HT1080 (cell line): Measurements from ENCODE around the gene BARHL2. TPM values are rescaled to one million over a fixed set of nuclear protein-coding genes. Genes with fewer than 3 reads are reported as not detected.

Experiments
- DNase-seq: peaks from one replicate; pipeline ENCODE4 v3.0.0-alpha.2; 2015; ENCODE audit warnings: low read depth
- total RNA-seq: library from RNA; depleted of rRNA; stranded (reverse); fragments of >200 nt; shearing (Covaris generic); gene quantifications from 2 replicates; pipeline ENCODE4 v1.2.3, GENCODE V29; 2014

BARHL2 gene
- total RNA-seq, 1 experiment from 2014 or later, result not detected

DNA sequence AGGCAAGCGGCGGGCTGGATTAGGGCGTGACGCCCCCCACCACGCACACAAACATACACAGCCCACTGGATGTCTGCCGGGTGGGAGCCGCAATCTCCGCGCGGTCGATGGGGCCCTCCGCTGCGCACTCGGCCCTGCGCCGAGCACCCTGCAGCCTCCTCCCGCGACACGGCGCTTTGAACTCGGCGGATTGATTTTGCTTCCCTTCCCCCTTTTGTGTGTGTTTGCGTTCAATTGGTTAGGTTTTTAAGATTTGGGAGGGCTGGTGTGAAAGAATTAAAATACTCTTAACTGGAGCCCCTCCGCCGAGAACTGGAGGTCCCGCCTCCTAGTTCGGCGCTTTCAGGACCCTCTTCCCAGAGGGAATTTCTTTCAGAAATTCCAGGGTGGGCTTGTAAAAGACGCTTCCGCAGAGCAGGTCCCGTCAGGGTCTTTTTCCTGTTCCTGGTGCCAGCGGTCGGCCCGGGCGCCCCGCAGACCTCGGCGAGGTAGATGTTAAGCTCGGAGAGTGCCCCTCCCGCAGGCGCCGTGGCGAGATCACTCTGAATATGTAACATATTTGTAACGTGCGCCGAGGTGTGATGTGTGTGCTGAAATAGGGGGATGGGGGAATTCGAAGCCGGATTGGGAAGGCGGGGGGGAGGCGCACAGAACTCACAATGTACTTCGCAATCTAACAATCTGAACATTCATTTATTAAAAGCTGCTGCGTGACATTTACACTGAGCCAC is 8.0 kb upstream of the BARHL2 start:
- DNase-seq, result no peak

- DNase-seq, result no peak
Measured at GRCh38 chr1:90724361-90724760, 7.3 kb upstream of the BARHL2 start.

- no peak for DNase-seq
Measured at GRCh38 chr1:90723590-90724108, 6.5 kb upstream of the BARHL2 start.

- no peak for DNase-seq
Measured at GRCh38 chr1:90722874-90723589, 5.9 kb upstream of the BARHL2 start.

DNA sequence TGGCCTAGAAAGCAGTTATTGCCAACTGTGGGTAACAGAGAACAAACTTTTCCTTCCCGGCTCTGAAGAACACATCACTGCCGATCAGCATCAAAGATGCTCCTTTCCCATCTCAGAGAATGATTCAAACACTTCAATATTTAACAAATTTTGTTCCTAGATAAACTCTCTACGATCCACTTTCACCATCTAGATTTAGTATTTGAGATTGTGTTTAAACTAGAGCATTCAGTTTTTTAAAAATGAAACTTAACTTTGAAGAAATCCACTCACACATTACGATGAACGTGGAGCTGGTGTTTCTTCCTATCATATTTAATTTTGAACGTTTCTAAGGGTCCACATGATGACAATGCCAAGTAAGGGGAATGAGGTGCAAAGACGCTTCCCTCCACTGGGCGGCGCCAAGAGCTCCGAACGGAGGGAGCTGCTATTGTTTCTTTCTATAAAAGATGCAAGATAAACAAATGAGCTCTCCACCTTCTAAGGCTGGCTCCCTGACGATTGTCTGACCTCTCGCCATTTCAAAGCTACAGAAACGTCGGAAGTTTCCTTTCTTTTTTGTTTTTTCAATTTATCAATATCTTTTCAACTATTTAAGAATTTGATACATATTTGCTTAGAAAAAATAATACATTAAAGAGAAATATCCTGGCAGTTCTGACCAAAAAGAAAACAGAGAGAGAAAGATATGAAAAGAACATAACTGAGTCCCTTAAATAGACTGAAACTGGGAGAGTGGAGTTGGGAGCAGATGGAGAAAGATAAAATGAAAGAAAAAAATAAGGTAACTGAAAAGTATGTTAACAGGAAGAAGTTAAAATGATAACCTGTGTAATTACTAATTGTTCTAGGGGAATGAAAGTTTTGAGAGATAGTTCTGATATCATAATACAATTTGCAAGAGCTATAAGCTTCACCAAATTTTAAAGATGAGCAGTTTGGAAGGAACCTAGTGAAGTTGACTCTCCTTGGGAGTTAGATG is 4.4 kb upstream of the BARHL2 start:
- peak; percentile 63 for DNase-seq

GRCh38 chr1:90720145-90720636 is 3.1 kb upstream of the BARHL2 start:
- no peak for DNase-seq

DNA sequence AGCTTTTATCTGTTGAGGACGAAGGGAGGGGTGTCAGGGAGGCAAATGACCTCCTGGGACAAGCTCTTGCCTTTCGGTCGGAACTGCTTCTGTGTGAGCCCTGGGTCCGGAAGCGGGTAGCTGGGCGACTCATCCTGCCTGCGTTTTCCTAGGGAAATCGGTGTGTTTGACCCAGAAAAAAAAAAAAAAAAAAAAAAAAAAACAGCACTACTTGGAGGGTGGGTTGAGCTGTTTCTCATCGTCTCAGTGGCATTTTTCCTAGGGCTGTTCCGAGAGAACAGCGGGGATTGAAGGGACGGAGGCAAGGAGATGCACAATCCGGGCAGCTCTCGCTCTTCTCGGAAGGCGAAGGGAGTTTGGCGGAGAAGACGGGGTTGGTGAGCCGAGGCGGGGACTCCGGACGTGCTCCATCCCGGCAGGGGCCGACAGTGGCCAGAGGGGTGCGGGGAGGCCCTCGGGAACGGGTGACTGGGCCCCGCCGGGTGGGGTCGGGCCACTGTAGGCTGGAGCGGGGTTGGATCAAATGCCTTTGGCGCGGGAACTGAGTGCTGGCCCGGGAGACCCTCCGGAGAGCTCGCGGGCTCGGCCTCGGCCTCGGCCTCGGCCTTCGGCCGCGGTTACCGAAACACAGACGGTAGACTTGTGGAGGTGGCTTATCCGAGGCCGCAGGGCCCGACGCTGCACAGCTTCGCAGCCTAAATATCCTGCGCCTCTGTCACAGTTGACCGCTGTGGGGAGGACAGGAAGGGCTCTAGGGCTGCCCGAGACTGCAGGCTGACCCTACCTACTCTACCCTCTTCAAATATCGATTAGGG is 2.4 kb upstream of the BARHL2 start:
- no peak for DNase-seq

GRCh38 chr1:90718411-90719329 is 1.6 kb upstream of the BARHL2 start:
- no peak for DNase-seq

DNA sequence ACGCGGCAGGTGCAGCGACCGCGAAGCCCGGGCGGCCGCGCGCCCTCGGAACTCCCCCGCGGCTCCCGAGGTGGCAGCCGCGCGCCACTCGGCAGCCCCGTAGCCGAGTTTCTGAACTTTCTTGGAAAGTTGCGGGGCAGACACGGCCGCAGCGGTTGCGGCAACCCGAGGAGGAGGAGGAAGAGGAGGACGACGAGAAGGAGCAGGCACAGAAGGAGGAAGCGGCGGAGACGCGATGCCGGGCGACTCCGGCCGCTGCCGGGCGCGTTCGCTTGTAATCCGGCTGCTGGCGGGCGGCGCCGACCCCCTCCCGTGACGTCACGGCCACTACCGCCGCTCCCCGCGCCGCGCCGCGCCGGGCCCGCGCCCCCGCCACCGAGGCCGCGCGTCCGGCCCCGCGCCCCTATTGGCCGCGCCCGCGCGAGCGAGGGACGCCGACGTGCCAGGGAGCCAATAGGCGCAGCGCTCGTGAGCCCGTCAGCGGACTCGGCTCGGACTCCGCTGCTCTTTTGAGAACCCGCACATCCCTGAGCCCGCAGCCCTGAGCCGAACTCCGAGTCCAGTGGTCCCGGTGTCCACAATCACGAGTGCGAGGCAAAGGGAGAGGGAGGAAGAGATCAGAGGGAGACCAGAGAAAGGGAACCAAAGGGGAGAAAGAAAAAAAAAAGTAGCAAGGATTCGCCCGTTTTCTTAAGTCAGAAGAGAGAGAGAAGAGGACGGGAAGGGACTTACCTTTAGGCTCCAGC is 736 bp upstream of the BARHL2 start:
- DNase-seq, result no peak

DNA sequence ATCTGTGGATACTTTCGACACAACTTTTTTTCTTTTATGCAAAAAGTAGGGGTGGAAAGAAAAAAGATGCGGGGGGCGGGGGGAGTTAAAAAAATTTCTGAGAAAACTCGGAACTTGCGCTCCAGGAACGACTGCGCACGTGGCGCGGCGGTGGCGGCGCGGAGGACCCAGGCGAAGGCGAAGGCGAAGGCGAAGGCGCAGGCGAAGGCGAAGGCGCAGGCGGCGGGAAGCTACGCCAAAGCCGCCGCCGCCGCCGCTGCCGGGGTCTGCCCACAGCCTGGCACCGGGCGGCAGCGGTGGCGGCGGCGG is 208 bp upstream of the BARHL2 start:
- no peak for DNase-seq

DNA sequence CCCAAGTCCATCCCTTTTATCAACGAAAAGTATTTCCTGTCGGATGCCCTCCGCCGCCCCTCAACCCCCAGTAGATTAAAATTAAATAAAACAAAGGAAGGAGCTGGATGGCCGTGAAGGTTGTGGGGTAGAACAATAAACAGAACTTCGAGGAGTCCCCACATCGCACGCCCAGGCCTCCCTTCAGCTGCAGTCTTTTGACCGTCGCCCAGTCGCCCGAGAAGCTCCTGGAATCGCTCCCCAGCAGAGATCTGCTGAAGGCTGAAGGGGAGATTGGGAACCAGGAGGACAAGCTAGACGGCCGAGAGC is 905 bp downstream of the BARHL2 start:
- no peak for DNase-seq

DNA sequence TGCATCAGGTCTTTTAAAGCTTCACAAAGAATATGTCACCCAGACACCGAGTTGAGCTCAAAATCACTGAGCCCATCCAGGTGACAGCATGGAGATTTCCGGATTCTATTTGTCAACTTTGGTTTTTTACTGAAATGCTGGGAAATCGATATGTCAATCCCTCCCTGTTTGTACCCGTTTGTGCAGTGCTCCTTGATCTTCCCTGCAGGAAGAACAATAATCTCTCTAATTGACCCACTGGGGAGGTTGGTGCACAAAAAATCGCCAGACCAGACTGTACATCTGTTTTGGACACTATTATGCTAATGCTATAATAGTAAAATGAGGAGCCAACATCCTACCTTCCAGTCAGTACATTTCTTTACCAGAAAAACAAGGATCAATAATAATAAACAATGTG is 1.8 kb downstream of the BARHL2 start:
- no peak for DNase-seq

DNA sequence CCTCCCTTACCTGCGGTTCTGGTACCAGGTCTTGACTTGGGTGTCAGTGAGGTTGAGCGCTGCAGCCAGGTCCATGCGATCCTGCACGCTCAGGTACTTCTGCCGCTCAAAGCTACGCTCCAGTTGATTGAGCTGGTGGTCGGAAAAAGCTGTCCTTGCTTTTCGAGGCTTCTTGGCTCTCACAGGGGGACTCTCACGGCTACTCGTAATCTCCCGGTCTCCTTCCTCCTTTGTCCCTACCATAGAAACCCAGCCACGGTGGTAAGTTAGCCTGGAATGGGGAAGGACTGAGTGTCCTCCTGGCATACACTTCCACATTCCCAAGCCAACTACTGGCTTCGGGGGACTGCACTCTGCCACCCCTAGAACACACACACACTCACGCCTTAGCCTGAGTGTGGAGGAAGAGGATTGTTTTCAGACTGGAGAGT is 2.6 kb downstream of the BARHL2 start:
- no peak for DNase-seq

- DNase-seq, result peak; percentile 4
Measured at GRCh38 chr1:90713741-90714509, 3.2 kb downstream of the BARHL2 start.

- DNase-seq, result no peak
Measured at GRCh38 chr1:90712915-90713730, 4.0 kb downstream of the BARHL2 start.

DNA sequence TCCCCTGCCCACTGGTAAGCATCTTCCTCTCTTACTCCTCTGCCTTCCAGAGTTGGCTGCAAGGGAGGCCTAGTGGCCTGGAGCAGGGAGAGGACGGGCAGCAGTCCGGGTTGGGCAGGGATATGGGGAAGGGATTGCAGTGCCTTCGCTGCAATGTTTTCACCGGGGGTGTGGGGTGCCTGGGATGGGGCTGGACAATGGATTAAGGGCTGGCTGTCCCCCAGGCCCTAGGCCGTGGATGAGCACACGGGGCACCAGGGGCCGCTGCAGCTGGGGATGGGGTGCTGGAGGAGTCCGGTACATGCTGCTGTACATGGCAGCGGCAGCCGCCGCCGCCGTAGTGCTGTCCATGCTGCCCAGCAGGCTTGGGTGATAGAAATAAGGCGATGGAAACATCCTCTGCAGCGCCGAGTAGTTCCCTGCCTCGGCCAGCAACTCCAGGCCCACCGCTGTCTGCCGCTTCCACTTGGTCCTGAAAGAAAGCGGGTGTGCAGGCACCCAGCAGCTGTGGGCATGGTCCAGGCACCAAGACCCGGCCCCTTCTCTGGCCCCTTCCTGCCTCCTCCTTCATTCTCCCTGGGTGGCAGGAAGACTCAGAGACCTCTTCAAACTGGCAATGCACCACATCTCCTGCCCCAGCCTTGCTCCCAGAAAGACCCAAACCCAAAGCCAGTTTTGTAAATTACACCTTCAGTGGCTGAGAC is 4.8 kb downstream of the BARHL2 start:
- no peak for DNase-seq

DNA sequence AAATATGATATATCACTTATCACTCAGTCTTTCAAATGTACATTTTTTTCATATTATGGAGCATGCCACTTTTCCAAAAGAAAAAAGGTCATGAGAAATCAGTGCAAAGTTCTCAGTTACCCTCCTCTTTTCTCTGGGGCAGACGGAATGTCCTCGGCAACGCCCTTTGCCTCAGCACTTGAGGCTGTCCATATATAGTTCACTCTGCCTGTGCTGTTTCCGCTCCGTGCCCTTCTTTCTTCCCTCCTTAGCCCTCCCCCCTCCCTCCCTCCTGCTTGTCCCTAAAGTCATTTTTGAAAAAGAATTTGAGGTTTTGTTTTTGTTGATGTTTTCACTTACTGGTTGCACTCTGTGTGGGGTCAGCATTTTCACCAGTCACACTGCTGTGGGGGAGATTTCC is 5.4 kb downstream of the BARHL2 start:
- no peak for DNase-seq
